8988T (cell line): ENCODE data around the gene FNDC11.
"Not testable (repeated sequence)": the region's sequence is repeated elsewhere in the genome, so short reads cannot be mapped to it uniquely, and the experiment has no call there.

Experiments used
- DNase-seq: peaks from one replicate; pipeline ENCODE4 v3.0.0; 2011

FNDC11 gene

GRCh38 chr20:63553933-63554290, at the start of gene FNDC11:
FNDC11 (plus strand) TSS chr20:63554159; CDS start chr20:63555664, 1,505 bp downstream.
- DNase-seq, result no peak

- DNase-seq, result no peak
Observed at GRCh38 chr20:63504642-63505041, 49.3 kb upstream of the FNDC11 start.

- DNase-seq, result no peak
Observed at GRCh38 chr20:63505281-63505680, 48.7 kb upstream of the FNDC11 start.

GRCh38 chr20:63505723-63506122, 48.2 kb upstream of the FNDC11 start:
- DNase-seq, result no peak

- no peak for DNase-seq
Observed at GRCh38 chr20:63507083-63507743, 46.7 kb upstream of the FNDC11 start.

GRCh38 chr20:63508072-63508768, 45.7 kb upstream of the FNDC11 start:
- DNase-seq, result no peak

- no peak for DNase-seq
Observed at GRCh38 chr20:63509088-63509564, 44.8 kb upstream of the FNDC11 start.

GRCh38 chr20:63513207-63513606, 40.8 kb upstream of the FNDC11 start:
- no peak for DNase-seq

GRCh38 chr20:63514520-63514919, 39.4 kb upstream of the FNDC11 start:
- DNase-seq, result not testable (repeated sequence)

- no peak for DNase-seq
Observed at GRCh38 chr20:63517376-63518309, 36.3 kb upstream of the FNDC11 start.

- DNase-seq, result no peak
Observed at GRCh38 chr20:63518351-63518861, 35.6 kb upstream of the FNDC11 start.

- DNase-seq, result no peak
Observed at GRCh38 chr20:63518946-63519667, 34.9 kb upstream of the FNDC11 start.

GRCh38 chr20:63519668-63520503, 34.1 kb upstream of the FNDC11 start:
- DNase-seq, result peak; percentile 92

GRCh38 chr20:63520504-63520933, 33.4 kb upstream of the FNDC11 start, which contains the start of gene PPDPF:
PPDPF (plus strand) TSS chr20:63520765; CDS start chr20:63521309, 544 bp downstream.
- DNase-seq, result peak; percentile 98

- DNase-seq, result peak; percentile 86
Observed at GRCh38 chr20:63520934-63521601, 32.9 kb upstream of the FNDC11 start.

- DNase-seq, result peak; percentile 61
Observed at GRCh38 chr20:63521602-63522001, 32.4 kb upstream of the FNDC11 start.

- DNase-seq, result peak; percentile 37
Observed at GRCh38 chr20:63522091-63522868, 31.7 kb upstream of the FNDC11 start.

- DNase-seq, result peak; percentile 39
Observed at GRCh38 chr20:63522981-63523611, 30.9 kb upstream of the FNDC11 start.

GRCh38 chr20:63525185-63525584, 28.8 kb upstream of the FNDC11 start:
- DNase-seq, result no peak
